HG03469 (cell line): ENCODE data around the gene SENP1.

Experiments used
- ATAC-seq: cut with Tn5 transposase; IDR thresholded peaks from one replicate; pipeline ENCODE4 v1.9.1; 2021; ENCODE audit warnings: mild to moderate bottlenecking, moderate library complexity, moderate number of reproducible peaks; ENCODE audit not compliant: unreplicated experiment

The SENP1 gene

GRCh38 chr12:48002414-48002730, 103.5 kb downstream of the SENP1 start:
- no peak for ATAC-seq

- ATAC-seq: no peak
Measured at GRCh38 chr12:48001505-48002413, 104.1 kb downstream of the SENP1 start.

GRCh38 chr12:48000878-48001504, 104.9 kb downstream of the SENP1 start:
- ATAC-seq: no peak

- ATAC-seq: no peak
Measured at GRCh38 chr12:47999816-48000215, 106.1 kb downstream of the SENP1 start.

- no peak for ATAC-seq
Measured at GRCh38 chr12:47997321-47997720, 108.6 kb downstream of the SENP1 start.

- ATAC-seq: no peak
Measured at GRCh38 chr12:47995981-47996401, 109.9 kb downstream of the SENP1 start.

GRCh38 chr12:47993491-47993890, 112.4 kb downstream of the SENP1 start:
- no peak for ATAC-seq
